ENCODE data around the gene PLEKHB2. TPM values are rescaled to one million over a fixed set of nuclear protein-coding genes. Genes with fewer than 3 reads are reported as not detected.

The PLEKHB2 gene
- total and polyA plus RNA-seq, 10 of the 15 experiments (the other 5 are each of a cell fraction or from before 2014, with no cell fraction given) = 12.3 to 55.6 (median 26.2) TPM

- H3K9ac ChIP-seq (ENCODE audit: control insufficient read depth, insufficient read depth, low read length) = no peak overlapping the region
- TF ChIP-seq CREB1 (IDR thresholded peaks at IDR 0.05; ENCODE audit: low read depth) (no peak), CBX5 (IDR thresholded peaks at IDR 0.05; ENCODE audit: low read depth) (no peak), EED (IDR thresholded peaks at IDR 0.05; ENCODE audit: low read depth) (no peak), ZZZ3 (IDR thresholded peaks at IDR 0.05; ENCODE audit: control insufficient read depth, insufficient read length, low read depth) (no peak), KDM1A (IDR thresholded peaks at IDR 0.05; ENCODE audit: borderline replicate concordance) (no peak), PAX5 (IDR thresholded peaks at IDR 0.05; ENCODE audit: borderline replicate concordance, low read depth, low read length) (no peak), RELB (IDR thresholded peaks at IDR 0.05; ENCODE audit: low read depth) (no peak), EP300 (IDR thresholded peaks at IDR 0.05; ENCODE audit: borderline replicate concordance in 1 of 2, control insufficient read depth in 1 of 2, low read depth in 2 of 2, low read length in 2 of 2) (no peak), SRF (IDR thresholded peaks at IDR 0.05; ENCODE audit: low read depth in 2 of 2, low read length in 2 of 2) (no peak), IRF5 (IDR thresholded peaks at IDR 0.05; ENCODE audit: borderline replicate concordance) (no peak), YBX1 (IDR thresholded peaks at IDR 0.05) (no peak), KLF5 (IDR thresholded peaks at IDR 0.05; ENCODE audit: partially characterized antibody) (no peak)
- intact Hi-C loops (cut with micrococcal nuclease; ENCODE audit: unreplicated experiment) = no loop called here
- H3K9me3 ChIP-seq (replicated peaks; ENCODE audit: control insufficient read depth, insufficient read depth, low read length) = no peaks in the 10 kb centered on the region
- BruUV-seq (replicated peaks) = no TSS peak
- POLR2A ChIA-PET = no interaction called here
- no peak for ATAC-seq
- H3K27me3 ChIP-seq (replicated peaks in 1 of 2; ENCODE audit: control insufficient read depth in 2 of 2, insufficient read depth in 2 of 2, low read length in 1 of 2) = no peaks in the 10 kb centered on the region
- H3K4me2 ChIP-seq (ENCODE audit: control insufficient read depth, insufficient read depth) = no peak overlapping the region
- H2AFZ ChIP-seq (ENCODE audit: control insufficient read depth, low read depth, low read length) = no peak overlapping the region
- CTCF ChIA-PET = interaction anchor here (0.6 to 1.2 kb wide), 2 partner anchors 7 to 661 kb away, joined by 3 read pairs; no protein-coding TSS in a partner anchor
- SMC1A ChIA-PET (ENCODE audit: uncharacterized antibody, unreplicated experiment) = no interaction called here
- peaks cover 13 to 19% of the 10 kb centered on the region in 2 experiments; a peak in 3 of 4 replicates for H3K36me3 ChIP-seq (ENCODE audit: control insufficient read depth in 2 of 2, insufficient read depth in 2 of 2, low read length in 1 of 2)
- WGBS (ENCODE audit: insufficient coverage, insufficient replicate concordance, low lambda C conversion rate, missing lambda C conversion rate) = 90% methylated on average over 14 of the region's 14 CpGs
- no peak for DNase-seq (ENCODE audit: low read depth, low spot score)
- H3K27ac ChIP-seq (ENCODE audit: control insufficient read depth, insufficient read depth) = no peak overlapping the region
- RAD21 ChIA-PET (ENCODE audit: unreplicated experiment) = no interaction called here
- FAIRE-seq = no peak
- in situ Hi-C loops (cut with MboI) = no loop called here
- no peaks in the 10 kb centered on the region for H4K20me1 ChIP-seq (ENCODE audit: control insufficient read depth, insufficient read depth)
- no peaks in the 10 kb centered on the region for H3K4me1 ChIP-seq (ENCODE audit: control insufficient read depth, insufficient read depth, low read length)
- peaks cover 14% of the 10 kb centered on the region for H3K79me2 ChIP-seq (ENCODE audit: control insufficient read depth, insufficient read depth, low read length)
- no peak overlapping the region for H3K4me3 ChIP-seq
These were observed 40.3 kb upstream of the PLEKHB2 start for GRCh38 chr2:131064589-131065512.

Data from GM12878 (cell line).